ENCODE results near the gene CUX1.
A peak's percentile ranks its signal among the peaks of the same experiment; 100 is the strongest.
"Not testable (repeated sequence)": the region's sequence is repeated elsewhere in the genome, so short reads cannot be mapped to it uniquely, and the experiment has no call there.

The CUX1 gene

DNA sequence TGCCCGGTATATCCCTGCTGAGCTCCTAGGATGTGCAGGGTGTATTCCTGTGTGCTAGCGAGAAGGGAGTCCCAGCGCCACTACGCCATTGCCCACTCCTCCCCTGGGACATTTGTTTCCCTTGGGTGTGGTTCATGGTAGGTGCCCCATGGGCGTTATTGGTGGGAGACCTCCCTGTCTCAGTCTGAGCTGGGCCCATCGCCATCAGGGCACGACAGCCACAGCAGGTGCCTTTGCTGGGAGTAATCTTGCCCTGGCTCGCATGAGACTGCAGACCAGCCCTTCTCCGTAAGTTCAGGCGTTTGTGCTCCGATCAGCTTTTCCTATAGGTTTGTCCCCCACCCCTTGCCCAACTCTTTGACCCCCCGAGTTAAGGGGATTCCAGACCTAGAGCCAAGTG is 332.0 kb downstream of the CUX1 start:
- no peak for DNase-seq (ENCODE audit: low spot score)

DNA sequence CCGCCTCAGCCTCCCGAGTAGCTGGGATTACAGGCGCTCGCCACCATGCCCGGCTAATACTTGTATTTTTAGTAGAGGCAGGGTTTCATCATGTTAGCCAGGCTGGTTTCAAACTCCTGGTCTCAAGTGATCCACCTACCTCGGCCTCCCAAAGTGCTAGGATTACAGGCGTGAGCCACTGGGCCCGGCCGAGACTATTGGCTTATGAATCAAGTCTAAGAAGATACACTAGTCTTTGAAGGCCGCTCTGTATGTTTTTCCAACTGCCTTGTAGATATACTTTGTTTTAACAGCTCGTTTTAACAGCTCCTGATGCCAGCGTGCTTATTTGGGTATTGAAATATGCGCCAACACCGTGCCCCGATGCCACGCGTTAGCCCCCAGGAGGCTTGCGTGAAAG is 332.8 kb downstream of the CUX1 start:
- no peak for DNase-seq (ENCODE audit: low spot score)

DNA sequence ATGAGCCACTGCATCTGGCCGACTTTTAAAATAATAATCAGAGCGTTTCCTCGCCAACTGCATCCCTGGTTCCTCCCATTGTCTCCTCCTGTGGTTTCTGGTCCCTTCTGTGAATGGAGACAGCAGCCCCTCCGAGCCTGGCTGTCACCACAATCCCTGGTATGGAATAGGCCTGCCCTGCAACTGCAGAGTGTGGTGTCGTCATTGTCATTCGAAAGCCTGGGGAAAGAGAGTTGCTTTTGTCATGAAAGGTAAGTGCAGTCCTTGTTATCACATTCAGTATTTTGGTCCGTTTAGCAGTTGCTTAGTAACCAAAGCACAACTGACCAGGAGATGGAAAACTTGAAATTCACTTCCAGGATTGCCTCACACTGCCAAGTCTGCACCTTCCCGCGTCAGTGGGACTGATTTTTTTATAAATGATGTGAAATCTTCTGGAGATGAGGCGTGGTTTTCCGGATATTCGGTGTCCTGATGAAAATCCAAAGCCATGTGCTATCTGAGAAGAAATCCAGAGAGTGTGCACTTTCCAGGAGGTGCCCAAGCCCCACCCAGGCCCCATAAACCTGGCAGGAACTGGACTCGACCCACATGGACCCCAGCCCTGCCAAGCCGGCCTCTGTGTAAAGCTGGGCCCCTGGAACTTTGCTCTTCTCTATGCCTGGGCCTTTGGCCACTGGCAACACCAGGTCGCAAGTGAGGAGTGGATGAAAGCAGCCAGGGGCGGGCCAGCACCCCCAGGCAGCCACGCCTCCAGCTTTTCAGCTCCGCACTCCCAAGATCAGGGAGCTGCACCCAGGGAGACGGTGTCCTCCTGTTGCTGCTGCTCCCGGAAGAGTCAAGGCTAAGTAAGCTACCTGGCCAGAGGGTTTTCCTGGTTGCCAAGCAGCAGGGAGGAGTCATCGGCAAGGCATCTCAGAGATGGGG is 335.5 kb downstream of the CUX1 start:
- DNase-seq (ENCODE audit: low spot score) = no peak

DNA sequence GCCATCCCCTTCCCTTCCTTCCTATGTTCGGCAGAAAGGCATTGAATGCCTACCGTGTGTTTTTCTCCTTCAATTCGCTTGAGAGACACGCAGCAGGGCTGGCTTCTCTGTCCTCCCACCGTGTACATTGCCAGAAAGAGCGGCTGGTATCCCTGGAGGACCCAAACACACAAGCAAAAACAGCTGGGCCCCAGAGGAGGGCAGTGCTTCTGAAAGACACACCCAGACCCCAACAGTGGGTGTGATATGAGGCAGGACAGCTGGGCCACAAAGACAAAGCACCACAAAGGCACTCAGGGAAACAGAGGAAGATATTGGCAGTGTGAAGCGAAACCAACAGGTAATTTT is 336.1 kb downstream of the CUX1 start:
- DNase-seq (ENCODE audit: low spot score) = no peak

- no peak for DNase-seq (ENCODE audit: low spot score)
These were observed 337.0 kb downstream of the CUX1 start for GRCh38 chr7:102154425-102154824.

DNA sequence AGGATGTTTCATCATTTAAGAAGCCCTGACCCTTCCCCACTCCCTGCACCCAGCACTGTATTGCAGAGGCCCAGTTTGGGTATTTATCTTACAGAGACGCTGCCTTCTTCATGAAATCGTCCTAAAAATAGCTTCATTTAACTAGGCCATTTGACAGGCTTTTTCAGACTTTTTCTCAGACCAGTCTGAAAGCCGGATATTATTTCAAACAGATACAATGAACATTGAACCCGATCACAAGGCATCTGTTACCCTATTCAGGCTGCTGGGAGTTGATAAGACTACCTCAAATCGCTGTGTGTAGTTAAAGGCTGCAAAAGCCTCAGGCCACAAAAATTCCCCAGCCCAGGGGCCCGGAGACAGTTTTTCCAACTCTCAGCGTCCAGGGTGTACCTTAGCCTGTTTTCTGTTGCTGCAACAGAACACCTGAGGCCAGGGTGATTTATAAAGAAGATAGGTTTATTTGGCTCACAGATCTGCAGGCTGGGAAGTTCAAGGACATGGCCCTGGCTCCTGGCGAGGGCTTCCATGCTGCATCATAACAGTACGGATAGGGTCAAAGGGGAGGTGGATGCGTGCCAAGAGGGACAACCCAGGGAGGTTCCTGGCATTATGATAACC is 338.5 kb downstream of the CUX1 start:
- DNase-seq (ENCODE audit: low spot score) = no peak

GRCh38 chr7:102156867-102157266 is 339.4 kb downstream of the CUX1 start:
- no peak for DNase-seq (ENCODE audit: low spot score)

DNA sequence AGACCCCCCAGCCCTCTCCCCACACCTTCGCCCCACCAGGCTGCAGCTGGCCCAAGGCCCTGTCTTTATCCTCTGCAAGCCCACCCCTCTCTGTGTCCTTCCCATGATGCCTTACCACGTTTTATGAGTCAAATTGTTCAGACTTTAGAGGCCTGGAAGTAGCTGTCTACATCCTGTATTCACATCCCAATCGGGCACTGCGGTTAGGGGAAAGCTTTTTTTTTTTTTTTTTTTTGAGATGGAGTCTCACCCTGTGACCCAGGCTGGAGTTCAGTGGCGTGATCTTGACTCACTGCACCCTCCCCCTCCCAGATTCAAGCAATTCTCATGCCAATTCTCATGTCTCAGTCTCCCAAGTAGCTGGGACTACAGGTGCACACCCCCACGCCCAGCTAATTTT is 347.7 kb downstream of the CUX1 start:
- DNase-seq (ENCODE audit: low spot score) = no peak

DNA sequence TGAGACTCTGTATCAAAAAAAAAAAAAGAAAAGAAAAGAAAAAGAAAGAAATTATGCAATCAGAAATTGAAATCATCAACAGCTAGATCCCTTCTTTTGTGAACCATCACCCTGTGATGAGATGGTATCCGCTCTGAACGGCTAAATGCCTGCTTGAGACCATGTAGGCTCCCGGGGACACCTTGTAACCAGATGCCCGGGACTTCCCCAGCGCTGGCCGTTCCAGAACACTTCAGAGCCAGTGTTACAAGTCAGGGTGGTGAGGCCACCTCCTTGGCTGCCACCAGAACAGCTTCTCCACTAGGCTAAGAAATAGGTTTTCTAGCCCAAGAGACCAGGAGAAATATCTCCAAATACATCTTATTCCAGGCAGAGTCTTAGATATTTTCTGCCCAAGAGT is 349.8 kb downstream of the CUX1 start:
- DNase-seq (ENCODE audit: low spot score) = no peak

DNA sequence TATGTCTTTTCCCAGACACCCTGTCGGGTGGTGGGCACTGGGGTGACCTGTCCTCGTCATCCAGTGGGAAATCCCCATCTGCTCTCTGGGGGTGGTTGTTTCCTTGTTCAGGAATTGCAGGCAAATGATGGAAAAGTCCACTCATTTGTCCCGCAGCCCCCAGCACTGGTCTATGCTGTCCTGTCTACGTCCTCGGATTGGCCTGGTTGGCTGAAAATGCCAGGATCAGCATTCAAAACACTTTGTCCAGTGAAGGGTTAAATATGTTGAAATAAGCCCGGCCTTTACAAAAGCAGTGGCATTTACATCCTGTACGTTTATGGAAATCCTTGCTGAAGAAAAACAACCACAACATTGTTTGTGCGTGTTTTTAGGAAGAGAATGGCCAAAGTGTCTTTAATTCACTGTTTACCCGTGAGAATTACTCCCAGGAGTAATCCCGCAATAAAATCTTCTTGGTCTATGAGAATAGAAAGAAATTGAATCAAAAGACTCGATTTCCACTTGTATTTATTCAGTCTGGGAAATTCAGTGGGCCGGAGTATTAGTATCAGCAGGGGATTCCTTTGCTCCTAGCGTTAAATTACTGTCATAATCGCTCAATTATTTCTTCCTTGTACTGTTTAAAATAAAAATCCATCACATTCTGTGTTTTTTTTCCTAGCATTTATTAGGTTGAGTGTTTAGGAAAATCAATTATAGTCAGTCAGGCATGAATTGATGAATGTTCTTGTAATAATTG is 352.4 kb downstream of the CUX1 start:
- DNase-seq (ENCODE audit: low spot score) = no peak

- no peak for DNase-seq (ENCODE audit: low spot score)
These were observed 353.1 kb downstream of the CUX1 start for GRCh38 chr7:102170393-102170970.

DNA sequence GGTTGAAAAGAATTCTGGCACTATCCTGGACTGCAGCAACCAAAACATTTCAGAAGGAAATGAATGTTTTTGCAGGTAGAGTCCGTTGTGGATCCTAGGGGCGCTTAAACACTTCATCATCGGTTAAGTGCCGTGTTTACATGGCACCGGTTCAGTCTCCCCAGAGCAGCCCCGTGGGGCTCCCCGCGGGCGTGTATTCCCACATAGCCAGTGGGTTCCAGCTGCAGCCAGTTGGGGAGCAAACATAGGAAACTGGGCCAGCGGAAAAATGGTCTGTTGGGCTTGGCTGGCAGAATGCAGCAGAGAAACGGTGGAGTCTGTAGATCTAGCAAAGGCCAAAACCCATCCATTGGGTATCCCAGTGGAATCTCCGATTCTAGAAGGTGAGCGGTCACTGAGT is 356.2 kb downstream of the CUX1 start:
- no peak for DNase-seq (ENCODE audit: low spot score)

DNA sequence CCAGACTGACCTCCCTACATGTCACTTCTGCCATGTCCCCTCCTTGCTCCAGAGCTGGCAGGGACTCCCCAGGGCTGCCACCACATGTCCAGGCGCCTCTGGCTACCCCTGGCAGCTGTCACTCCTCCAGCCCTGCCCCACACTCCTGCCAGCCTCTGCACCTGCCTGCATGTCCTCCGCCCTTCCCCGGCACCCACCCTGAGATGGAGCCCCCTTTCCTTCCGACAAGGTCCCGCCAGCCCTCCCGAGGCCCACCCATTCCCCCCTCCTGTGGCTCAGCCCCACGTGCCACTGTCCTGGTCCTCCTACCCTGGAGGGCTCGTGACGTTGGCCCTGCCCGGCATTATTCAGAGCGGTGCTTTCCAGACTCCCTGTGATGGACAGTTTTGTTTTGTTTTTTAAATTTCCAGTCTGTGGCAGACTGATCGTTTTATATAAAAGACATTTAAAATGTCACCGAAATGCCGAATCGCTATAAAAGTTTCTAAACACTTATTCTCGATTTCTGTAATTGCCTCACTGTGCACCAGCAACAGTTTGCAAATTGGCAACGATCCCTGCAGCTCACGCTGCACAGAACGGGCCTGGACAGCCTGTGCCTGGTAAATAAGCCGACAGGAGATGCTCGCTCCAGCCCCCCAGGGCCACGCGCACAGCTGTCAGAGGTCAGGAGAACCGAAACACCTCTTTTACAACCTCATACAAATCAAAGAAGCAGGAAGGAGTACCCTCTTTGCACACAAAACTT is 358.2 kb downstream of the CUX1 start:
- peak; percentile 27 for DNase-seq (ENCODE audit: low spot score)

GRCh38 chr7:102178410-102178809 is 361.0 kb downstream of the CUX1 start:
- no peak for DNase-seq (ENCODE audit: low spot score)

DNA sequence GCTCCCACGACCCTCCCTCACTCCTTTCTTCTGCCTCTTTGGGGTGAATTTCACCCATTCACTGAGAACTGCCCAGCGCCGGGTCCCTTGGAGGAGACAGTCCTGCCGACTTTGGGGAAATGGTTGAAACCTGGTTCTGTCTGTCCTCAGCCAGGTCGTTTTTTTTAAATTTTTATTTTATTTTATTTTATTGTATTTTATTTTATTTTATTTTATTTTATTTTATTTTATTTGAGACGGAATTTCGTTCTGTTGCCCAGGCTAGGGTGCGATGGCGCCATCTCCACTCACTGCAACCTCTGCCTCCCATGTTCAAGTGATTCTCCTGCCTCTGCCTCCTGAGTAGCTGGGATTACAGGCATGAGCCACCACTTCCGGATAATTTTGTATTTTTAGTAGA is 363.3 kb downstream of the CUX1 start:
- no peak for DNase-seq (ENCODE audit: low spot score)

- DNase-seq (ENCODE audit: low spot score) = no peak
These were observed 364.1 kb downstream of the CUX1 start for GRCh38 chr7:102181517-102181916.

- no peak for DNase-seq (ENCODE audit: low spot score)
These were observed 364.6 kb downstream of the CUX1 start for GRCh38 chr7:102182016-102182415.

- DNase-seq (ENCODE audit: low spot score) = not testable (repeated sequence)
These were observed 366.4 kb downstream of the CUX1 start for GRCh38 chr7:102183848-102184247.

DNA sequence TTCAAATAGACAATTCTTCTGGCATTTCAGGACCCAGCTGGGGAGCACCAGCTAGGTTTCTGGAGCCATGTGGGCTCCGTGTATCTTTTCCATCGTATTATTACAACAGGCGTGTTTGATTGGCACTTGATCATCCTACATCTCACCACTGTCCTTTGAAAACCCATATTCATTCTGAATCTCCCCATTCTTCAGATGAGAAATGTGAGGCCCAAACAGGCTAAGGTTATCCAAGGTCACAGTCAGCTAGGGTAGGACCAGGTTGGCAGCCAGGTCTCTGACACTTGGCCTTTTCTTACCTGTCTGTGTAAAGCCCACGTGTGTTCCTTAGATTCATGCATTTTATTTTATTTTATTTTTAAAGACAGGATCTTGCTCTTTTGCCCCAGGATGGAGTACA is 366.9 kb downstream of the CUX1 start:
- no peak for DNase-seq (ENCODE audit: low spot score)

DNA sequence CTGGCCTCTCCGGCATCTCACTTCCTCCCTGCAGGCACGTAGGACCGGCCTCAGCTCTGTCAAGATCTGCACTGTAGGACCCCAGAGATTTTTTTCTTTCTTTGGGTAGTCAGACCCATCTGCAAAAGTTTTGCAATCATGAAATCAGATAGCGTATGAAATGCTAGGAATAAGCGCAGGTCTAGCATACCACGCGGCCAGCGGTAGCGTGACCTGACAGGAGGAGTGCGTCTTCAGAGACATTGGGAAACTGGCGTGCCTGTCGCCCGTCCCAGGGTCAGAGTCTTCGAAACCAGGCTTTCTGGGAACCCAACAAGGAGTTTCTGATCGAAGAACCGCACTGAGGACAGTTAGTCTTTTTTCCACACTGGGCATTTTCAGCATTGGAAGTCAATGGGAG is 368.4 kb downstream of the CUX1 start:
- no peak for DNase-seq (ENCODE audit: low spot score)

DNA sequence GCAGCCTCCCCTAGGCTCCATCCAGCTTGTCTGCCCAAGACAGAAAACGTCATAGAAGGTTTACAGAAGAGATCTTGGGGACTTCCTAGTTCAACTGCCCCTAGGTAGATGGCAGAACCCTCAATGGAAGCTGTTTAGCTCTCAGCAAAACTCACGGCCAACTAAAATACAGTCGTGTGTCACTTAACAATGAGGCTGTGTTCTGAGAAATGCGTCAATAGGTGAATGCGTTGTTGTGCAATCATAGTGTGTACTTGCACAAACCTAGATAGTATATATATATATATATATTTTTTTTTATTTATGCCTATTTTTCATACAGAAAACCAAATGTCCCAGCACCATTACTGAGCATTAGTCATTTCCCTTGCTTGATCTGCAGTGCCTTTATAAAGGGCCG is 368.9 kb downstream of the CUX1 start:
- DNase-seq (ENCODE audit: low spot score) = no peak

DNA sequence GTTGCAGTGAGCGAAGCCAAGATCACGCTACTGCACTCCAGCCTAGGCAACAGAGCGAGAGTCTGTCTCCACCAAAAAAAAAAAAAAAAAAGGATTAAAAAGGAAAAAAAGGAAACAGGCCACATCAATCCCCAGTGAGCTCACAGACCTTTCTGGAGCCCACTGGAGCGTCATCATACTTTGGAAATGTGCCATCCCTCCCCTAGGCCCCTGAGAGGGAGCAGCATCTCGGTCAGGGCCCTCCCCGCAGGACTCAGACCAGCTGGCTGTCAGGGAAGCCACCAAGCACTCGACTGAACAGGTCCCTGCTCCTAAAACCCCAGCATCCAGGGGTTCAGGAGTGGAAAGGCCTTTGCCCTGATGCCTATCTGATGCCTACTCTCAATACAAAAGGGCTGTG is 371.3 kb downstream of the CUX1 start:
- DNase-seq (ENCODE audit: low spot score) = no peak

All from putamen (tissue), 1 donor.